K562 (cell line): ENCODE measurements around the gene LRRK1. TPM values are rescaled to one million over a fixed set of nuclear protein-coding genes. Genes with fewer than 3 reads are reported as not detected.

Source experiments
- ATAC-seq: fragments of 200-7000 bp; cut with Tn5 transposase; 3 replicates; pipeline ENCODE4 v1.9.1; 2020; ENCODE audit warnings: moderate library complexity
- BruUV-seq: library from RNA; stranded (reverse); fragments of 400-500 nt; replicated peaks from 2 replicates; lab custom pipeline; 2021; lab: Mats Ljungman, UMichigan
- CTCF ChIA-PET: fragments of 300-600 bp; formaldehyde crosslinking; extraction: SDS; loops from one replicate; lab custom pipeline; 2021; ENCODE audit warnings: low intra/inter-chr PET ratio; lab: Yijun Ruan, JAX
- POLR2A ChIA-PET: fragments of 300-600, 350-650 bp; sonication (Branson Sonifier 250); formaldehyde crosslinking; extraction: SDS; loops from one replicate; lab custom pipeline; 2021; ENCODE audit warnings: antibody characterized with exemption, inconsistent platforms; lab: Yijun Ruan, JAX
- DNase-seq, 4 experiments: peaks; one replicate each; pipeline versions ENCODE4 v3.0.0 to v3.0.0-alpha.2; 2011 to 2018; ENCODE audit warnings: low spot score in 3 of 4, mixed read lengths in 3 of 4; ENCODE audit errors: extremely low read depth in 1 of 4
- FAIRE-seq: peaks from 2 replicates; lab custom pipeline; 2011; peaks lifted over from hg19 to GRCh38; lab: Jason Lieb, UNC
- H2AFZ ChIP-seq: 2 replicates; pipeline ENCODE4 v1.6.0; 2011; ENCODE audit warnings: low read depth, low read length, control low read depth, inconsistent platforms
- H3K27ac ChIP-seq: fragments of 200-600 bp; 3 replicates; pipeline ENCODE4 v1.8.0; 2011; ENCODE audit warnings: low read depth, mild to moderate bottlenecking, control low read depth, inconsistent platforms, low read length, moderate library complexity, mixed read lengths; ENCODE audit errors: extremely low read depth
- H3K27me3 ChIP-seq, 2 experiments: fragments of 300-600 bp in 1 of 2; 2 replicates in 1 of 2; 3 replicates in 1 of 2; pipeline versions ENCODE4 v1.6.0 to v1.8.0; 2011; ENCODE audit warnings: inconsistent platforms in 2 of 2, low read length in 2 of 2, mild to moderate bottlenecking in 1 of 2, mixed read lengths in 1 of 2, moderate library complexity in 1 of 2; ENCODE audit not compliant: control insufficient read depth in 2 of 2, insufficient read depth in 2 of 2
- H3K36me3 ChIP-seq: fragments of 300-600 bp; 3 replicates; pipeline ENCODE4 v1.8.0; 2011; ENCODE audit warnings: mild to moderate bottlenecking, low read length, inconsistent platforms; ENCODE audit not compliant: control insufficient read depth, insufficient read depth
- H3K4me1 ChIP-seq, 2 experiments: fragments of 200-600 bp in 1 of 2; replicated peaks in 1 of 2; 2 replicates in 1 of 2; 3 replicates in 1 of 2; pipeline versions ENCODE4 v1.5.1 to v1.8.0; 2011; ENCODE audit warnings: inconsistent platforms in 2 of 2, low read length in 2 of 2, mild to moderate bottlenecking in 1 of 2, mixed read lengths in 1 of 2, moderate library complexity in 1 of 2; ENCODE audit not compliant: control insufficient read depth in 2 of 2, insufficient read depth in 2 of 2
- H3K4me2 ChIP-seq: 2 replicates; pipeline ENCODE4 v1.6.1; 2011; ENCODE audit warnings: low read length, control low read depth, inconsistent platforms, mixed read lengths; ENCODE audit not compliant: insufficient read depth
- H3K4me3 ChIP-seq: fragments of 200-600 bp; sonication (generic), shearing (Covaris generic); 2 replicates; pipeline ENCODE4 v1.5.1; 2016; ENCODE audit warnings: control low read depth, inconsistent platforms
- H3K79me2 ChIP-seq: fragments of 200-600 bp; 3 replicates; pipeline ENCODE4 v1.8.0; 2011; ENCODE audit warnings: low read length, inconsistent platforms; ENCODE audit not compliant: control insufficient read depth, insufficient read depth
- H3K9ac ChIP-seq, 2 experiments: 2 replicates each; pipeline versions ENCODE4 v1.6.0 to v1.6.1; 2011; ENCODE audit warnings: low read depth in 2 of 2, low read length in 2 of 2, control low read depth in 1 of 2, inconsistent platforms in 1 of 2, mild to moderate bottlenecking in 1 of 2, mixed read lengths in 1 of 2; ENCODE audit not compliant: insufficient read depth in 1 of 2
- H3K9me1 ChIP-seq: one replicate; pipeline ENCODE4 v1.6.0; 2011; ENCODE audit warnings: inconsistent platforms, mild to moderate bottlenecking, low read length, moderate library complexity; ENCODE audit not compliant: control insufficient read depth, insufficient read depth
- H3K9me3 ChIP-seq: replicated peaks from 2 replicates; pipeline ENCODE4 v1.5.1; 2011; ENCODE audit warnings: low read depth, low read length, inconsistent platforms; ENCODE audit not compliant: control insufficient read depth, insufficient read depth
- H4K20me1 ChIP-seq: replicated peaks from 2 replicates; pipeline ENCODE4 v1.6.1; 2011; ENCODE audit warnings: low read length, inconsistent platforms, mixed read lengths; ENCODE audit not compliant: control insufficient read depth, insufficient read depth
- AFF4 ChIP-seq: sonication (generic); formaldehyde crosslinking; IDR thresholded peaks from 2 replicates; pipeline ENCODE4 v1.8.0; 2023; ENCODE audit warnings: mild to moderate bottlenecking, missing genetic modification reagents
- CBX1 ChIP-seq: sonication (generic); IDR thresholded peaks from 2 replicates; pipeline ENCODE4 v1.6.1; 2016; ENCODE audit warnings: antibody characterized with exemption, low read depth, mild to moderate bottlenecking
- CHD4 ChIP-seq: fragments of 200-600 bp; sonication (generic); IDR thresholded peaks from 3 replicates; pipeline ENCODE4 v1.6.1; 2012; ENCODE audit warnings: low read depth, mild to moderate bottlenecking, mixed read lengths, low read length, inconsistent platforms; ENCODE audit not compliant: insufficient read depth, insufficient replicate concordance, poor library complexity, severe bottlenecking
- E2F1 ChIP-seq: sonication (generic); formaldehyde crosslinking; IDR thresholded peaks from 2 replicates; pipeline ENCODE4 v1.8.1; 2023; ENCODE audit warnings: mild to moderate bottlenecking, missing genetic modification reagents, moderate library complexity
- MNT ChIP-seq, 2 experiments: fragments of 450-650 bp; conservative IDR thresholded peaks; 2 replicates each; pipeline ENCODE4 v1.6.1; 2017; ENCODE audit warnings: mild to moderate bottlenecking in 2 of 2, moderate library complexity in 2 of 2
- PHF21A ChIP-seq: fragments of 450-650 bp; IDR thresholded peaks from 2 replicates; pipeline ENCODE4 v1.6.1; 2017; ENCODE audit warnings: low read depth, borderline replicate concordance
- ZBTB17 ChIP-seq: fragments of 450-650 bp; formaldehyde crosslinking; IDR thresholded peaks from 2 replicates; pipeline ENCODE4 v1.4.0; 2020; ENCODE audit warnings: mild to moderate bottlenecking
- ZMIZ1 ChIP-seq, 2 experiments: fragments of 150-350 bp in 1 of 2; IDR thresholded peaks; 2 replicates each; pipeline ENCODE4 v1.6.1; 2012 to 2016; ENCODE audit warnings: low read depth in 2 of 2, low read length in 2 of 2, mild to moderate bottlenecking in 1 of 2, moderate library complexity in 1 of 2
- ZNF174 ChIP-seq: fragments of 250-450 bp; sonication (Bioruptor Pico); IDR thresholded peaks from 2 replicates; pipeline ENCODE4 v1.4.0; 2020; ENCODE audit warnings: mild to moderate bottlenecking
- ZNF699 ChIP-seq: fragments of 250-450 bp; sonication (Bioruptor Pico); IDR thresholded peaks from 2 replicates; pipeline ENCODE4 v1.8.0; 2021; ENCODE audit warnings: mild to moderate bottlenecking, moderate library complexity; ENCODE audit not compliant: insufficient replicate concordance
- WGBS: fragments of 100-300 bp; shearing (Covaris generic); methylation state at CpG from one replicate; pipeline ENCODE4 v1.1.6; 2016; ENCODE audit warnings: low coverage, mixed read lengths; ENCODE audit not compliant: insufficient coverage; ENCODE audit errors: missing lambda C conversion rate; 5-methylcytosine and 5-hydroxymethylcytosine counted together
- in situ Hi-C: fragments of 300-500 bp; cut with MboI; formaldehyde crosslinking; loops from 4 replicates; pipeline ENCODE4 v1.15.0; 2018; ENCODE audit warnings: inconsistent platforms, mixed read lengths
- intact Hi-C: fragments of 100-400 bp; cut with micrococcal nuclease; formaldehyde crosslinking; loops from 2 replicates; pipeline ENCODE4 v1.14.2; 2022
- polyA plus RNA-seq, 8 experiments: library from polyadenylated mRNA; depleted of rRNA in 4 of 8; stranded (reverse) in 5 of 8; unstranded in 3 of 8; fragments of >200 nt; fragmentation: Nextera tagmentation in 2 of 8; fragmentation: Illumina TruSeq in 1 of 8; extraction: Ambion mirVana in 2 of 8; extraction: Trizol in 1 of 8; gene quantifications; 2 replicates each; pipeline versions ENCODE4 v1.2.1 to v1.2.3, GENCODE V29; 2011 to 2014; ENCODE audit warnings: inconsistent platforms in 1 of 8, missing spikeins in 1 of 8
- total RNA-seq, 7 experiments: library from RNA; depleted of rRNA in 6 of 7; stranded (reverse); fragments of >200 nt in 6 of 7; fragmentation: Illumina TruSeq in 2 of 7; extraction: Trizol in 2 of 7; gene quantifications; 2 replicates each; pipeline versions ENCODE4 v1.2.1 to v1.2.3, GENCODE V29; 2011 to 2021; ENCODE audit warnings: low replicate concordance in 1 of 7

LRRK1 gene
- total and polyA plus RNA-seq, 9 of the 15 experiments (the other 6 are each of a cell fraction or from before 2014, with no cell fraction given), result 0.01 to 1.5 (median 0.11) TPM

- Histone ChIP-seq H3K9ac (no peak overlapping the region), H2AFZ (no peak overlapping the region), H3K4me2 (no peak overlapping the region), H3K4me3 (no peak overlapping the region), H4K20me1 (peaks cover 5% of the 10 kb centered on the region; the same call in 1 of the 2 replicates), H3K36me3 (no peaks in the 10 kb centered on the region), H3K9me1 (no peaks in the 10 kb centered on the region), H3K27me3 (peaks cover 21 to 47% of the 10 kb centered on the region in 2 experiments; a peak in 4 of 5 replicates), H3K27ac (no peak overlapping the region), H3K4me1 (no peaks in the 10 kb centered on the region; a peak in 1 of 5 replicates), H3K79me2 (no peaks in the 10 kb centered on the region), H3K9me3 (no peaks in the 10 kb centered on the region)
- no TSS peak for BruUV-seq
- no peak for DNase-seq
- no peak for ATAC-seq
- ChIA-PET POLR2A (interaction anchor here (0.7 kb wide), 1 partner anchor 15 kb away, joined by 3 read pairs; no protein-coding TSS in a partner anchor), CTCF (no interaction called here)
- WGBS, result 32% methylated on average over 10 of the region's 10 CpGs
- in situ Hi-C loops (no loop called here), intact Hi-C loops (no loop called here)
- FAIRE-seq, result no peak
- TF ChIP-seq ZNF699 (CRISPR knock-in tag) (no peak), ZBTB17 (CRISPR knock-in tag) (no peak), ZMIZ1 (IDR thresholded peaks at IDR 0.05; ENCODE audit: low read depth in 2 of 2, low read length in 2 of 2) (no peak), AFF4 (CRISPR knock-in tag) (no peak), CHD4 (no peak), ZNF174 (CRISPR knock-in tag) (no peak), MNT (conservative IDR thresholded peaks at IDR 0.05) (no peak), E2F1 (CRISPR knock-in tag) (no peak), CBX1 (no peak), PHF21A (no peak)
Observed at GRCh38 chr15:101071651-101072050, 152.5 kb downstream of the LRRK1 start.
